GM19438 (cell line): ENCODE results near the gene TPSD1.
"Not testable (repeated sequence)": the region's sequence is repeated elsewhere in the genome, so short reads cannot be mapped to it uniquely, and the experiment has no call there.

Experiments
- ATAC-seq: cut with Tn5 transposase; IDR thresholded peaks from one replicate; pipeline ENCODE4 v1.9.1; 2021; ENCODE audit warnings: low read depth; ENCODE audit not compliant: unreplicated experiment

TPSD1 gene

GRCh38 chr16:1279081-1279944, 23.4 kb downstream of the TPSD1 start:
- no peak for ATAC-seq

- no peak for ATAC-seq
Observed at GRCh38 chr16:1279945-1280589, 24.2 kb downstream of the TPSD1 start.

- ATAC-seq, result no peak
Observed at GRCh38 chr16:1280783-1281182, 24.9 kb downstream of the TPSD1 start.

- no peak for ATAC-seq
Observed at GRCh38 chr16:1281517-1281916, 25.6 kb downstream of the TPSD1 start.

GRCh38 chr16:1282324-1282973, 26.6 kb downstream of the TPSD1 start:
- ATAC-seq, result no peak

GRCh38 chr16:1283296-1283695, 27.4 kb downstream of the TPSD1 start:
- no peak for ATAC-seq

- ATAC-seq, result no peak
Observed at GRCh38 chr16:1283996-1284616, 28.2 kb downstream of the TPSD1 start.

- ATAC-seq, result no peak
Observed at GRCh38 chr16:1285669-1286512, 30.0 kb downstream of the TPSD1 start.

- ATAC-seq, result no peak
Observed at GRCh38 chr16:1286513-1287094, 30.7 kb downstream of the TPSD1 start.

GRCh38 chr16:1287982-1288670, 32.3 kb downstream of the TPSD1 start:
- no peak for ATAC-seq

- ATAC-seq, result no peak
Observed at GRCh38 chr16:1288813-1289476, 33.1 kb downstream of the TPSD1 start.

- ATAC-seq, result no peak
Observed at GRCh38 chr16:1289477-1289866, 33.6 kb downstream of the TPSD1 start.

- no peak for ATAC-seq
Observed at GRCh38 chr16:1290063-1290501, 34.2 kb downstream of the TPSD1 start.

GRCh38 chr16:1290860-1291575, 35.1 kb downstream of the TPSD1 start:
- no peak for ATAC-seq

GRCh38 chr16:1291576-1291974, 35.7 kb downstream of the TPSD1 start:
- ATAC-seq, result no peak

GRCh38 chr16:1292208-1292607, 36.3 kb downstream of the TPSD1 start:
- ATAC-seq, result not testable (repeated sequence)

- not testable (repeated sequence) for ATAC-seq
Observed at GRCh38 chr16:1292808-1293207, 36.9 kb downstream of the TPSD1 start.
